Activated CD4-positive, alpha-beta T cell treated with anti-CD3 and anti-CD28 coated beads, Interleukin-2, amount 10 ng/mL, durations not matched to agents 7 days and 5 days (primary cell): ENCODE measurements around the gene SESTD1. TPM values are rescaled to one million over a fixed set of nuclear protein-coding genes. Genes with fewer than 3 reads are reported as not detected.
"Not testable (repeated sequence)": the region's sequence is repeated elsewhere in the genome, so short reads cannot be mapped to it uniquely, and the experiment has no call there.

Source experiments
- CTCF ChIA-PET: fragments of 350-600 bp; sonication (Branson Sonifier 250); formaldehyde crosslinking; loops from one replicate; lab custom pipeline; 2021; ENCODE audit warnings: antibody characterized with exemption; lab: Charles Lee
- POLR2A ChIA-PET: fragments of 350-600 bp; sonication (Branson Sonifier 250); formaldehyde crosslinking; loops from one replicate; lab custom pipeline; 2021; ENCODE audit warnings: antibody characterized with exemption; lab: Charles Lee
- DNase-seq: peaks from one replicate; pipeline ENCODE4 v3.0.0-alpha.2; 2020
- H3K27ac Mint-ChIP-seq: one replicate; pipeline ENCODE4 v1.8.0; 2021; ENCODE audit warnings: mild to moderate bottlenecking, moderate library complexity, mixed read lengths
- H3K27me3 Mint-ChIP-seq: one replicate; pipeline ENCODE4 v1.8.0; 2021; ENCODE audit warnings: mixed read lengths
- H3K36me3 Mint-ChIP-seq: one replicate; pipeline ENCODE4 v1.8.0; 2021; ENCODE audit warnings: low read depth, mixed read lengths
- H3K4me1 Mint-ChIP-seq: one replicate; pipeline ENCODE4 v1.8.0; 2021; ENCODE audit warnings: mixed read lengths
- H3K4me3 Mint-ChIP-seq: one replicate; pipeline ENCODE4 v1.8.0; 2021; ENCODE audit warnings: mild to moderate bottlenecking, moderate library complexity, mixed read lengths
- H3K9me3 Mint-ChIP-seq: one replicate; pipeline ENCODE4 v1.8.0; 2021; ENCODE audit warnings: mixed read lengths
- total RNA-seq, 2 experiments: library from RNA; stranded (reverse); gene quantifications; one replicate each; pipeline ENCODE4 v1.2.3, GENCODE V29; 2021

The SESTD1 gene
- total RNA-seq, 2 experiments from 2014 or later, result 19.8 to 21.8 TPM

DNA sequence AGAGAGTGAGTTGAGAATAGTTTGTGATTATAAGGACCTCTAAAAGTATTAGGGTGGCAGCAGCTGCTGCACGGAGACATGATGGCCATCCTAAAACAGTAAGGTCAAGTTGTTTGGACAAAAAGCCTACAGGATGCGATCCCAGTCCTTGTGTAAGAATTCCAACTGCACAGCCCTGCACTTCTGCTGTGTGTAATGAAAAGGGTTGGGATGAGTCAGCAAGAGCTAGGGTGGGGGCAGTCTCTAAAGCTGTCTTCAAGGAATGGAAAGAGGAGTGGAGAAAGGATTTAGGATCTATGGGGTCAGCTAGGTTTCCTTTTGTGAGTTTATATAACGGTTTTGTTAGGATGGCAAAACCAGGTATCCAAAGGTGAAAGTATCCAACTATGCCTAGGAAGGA lies 211.1 kb downstream of the SESTD1 start:
- peaks cover 27% of the 10 kb centered on the region for H3K4me1 Mint-ChIP-seq
- H3K27me3 Mint-ChIP-seq, CTCF ChIA-PET, POLR2A ChIA-PET, H3K9me3 Mint-ChIP-seq, DNase-seq, H3K36me3 Mint-ChIP-seq, H3K4me3 Mint-ChIP-seq, H3K27ac Mint-ChIP-seq: not testable (repeated sequence)

Other genes starting within 250 kb of the SESTD1 start
- gene CCDC141, start 214.7 kb downstream of the SESTD1 start, total RNA-seq, result 10 to 100 TPM; 10.8 to 14.6 TPM